ENCODE measurements around the gene WNK2. TPM values are rescaled to one million over a fixed set of nuclear protein-coding genes. Genes with fewer than 3 reads are reported as not detected.

The WNK2 gene
- polyA plus RNA-seq, 1 experiment = not detected

DNA sequence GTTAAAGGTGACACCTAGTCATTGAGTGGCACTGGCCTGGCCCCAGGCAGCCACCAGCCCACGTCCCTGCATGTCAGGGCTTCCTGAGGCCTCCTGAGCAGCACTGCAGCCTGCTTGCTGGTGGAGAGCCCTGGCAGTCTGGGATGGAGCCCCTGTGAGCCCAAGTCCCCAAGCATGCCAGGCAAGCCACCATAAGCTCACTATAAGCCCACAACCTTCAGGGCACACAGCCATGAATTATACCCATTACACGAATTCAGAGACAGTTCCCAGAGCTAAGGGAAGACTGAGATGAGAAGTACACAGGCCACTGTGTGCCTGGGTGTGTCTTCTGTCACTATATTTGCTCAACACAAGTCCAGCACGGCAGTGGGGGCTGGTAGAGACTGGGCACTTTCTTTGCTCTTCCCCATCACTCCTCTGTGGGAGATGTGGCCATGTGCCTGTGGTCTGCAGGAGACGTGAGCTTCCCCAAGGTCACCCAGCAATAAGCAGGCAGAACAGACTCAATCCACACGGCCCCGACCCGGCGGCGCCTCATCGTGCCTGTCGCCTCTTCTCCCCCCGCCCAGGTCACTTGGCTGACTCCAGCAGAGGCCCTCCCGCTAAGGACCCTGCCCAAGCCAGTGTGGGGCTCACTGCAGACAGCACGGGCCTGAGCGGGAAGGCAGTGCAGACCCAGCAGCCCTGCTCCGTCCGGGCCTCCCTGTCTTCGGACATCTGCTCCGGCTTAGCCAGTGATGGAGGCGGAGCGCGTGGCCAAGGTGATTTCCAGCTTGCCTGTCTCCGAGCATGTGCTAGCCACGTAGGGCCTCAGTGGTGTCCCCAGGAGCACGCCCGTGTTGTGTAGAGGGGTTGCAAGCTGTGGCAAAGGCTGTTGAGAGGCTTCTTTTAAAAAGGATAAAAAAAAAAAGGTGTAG is 114.8 kb downstream of the WNK2 start:
- ChIA-PET POLR2A (no interaction called here), CTCF (interaction anchor here (1.4 kb wide), 1 partner anchor 190 kb away, joined by 3 read pairs; no protein-coding TSS in a partner anchor)
- Histone ChIP-seq H3K27me3 (ENCODE audit: control insufficient read depth, insufficient read depth, low read length) (no peaks in the 10 kb centered on the region; the same call in 1 of the 2 replicates), H3K36me3 (ENCODE audit: control insufficient read depth, insufficient read depth, low read length) (no peaks in the 10 kb centered on the region), H3K4me3 (ENCODE audit: low read depth, low read length) (no peak overlapping the region)
- TF ChIP-seq CTCF (IDR thresholded peaks at IDR 0.05; ENCODE audit: insufficient read depth, low read depth, low read length) = no peak
- no peak for DNase-seq (ENCODE audit: low read depth)

DNA sequence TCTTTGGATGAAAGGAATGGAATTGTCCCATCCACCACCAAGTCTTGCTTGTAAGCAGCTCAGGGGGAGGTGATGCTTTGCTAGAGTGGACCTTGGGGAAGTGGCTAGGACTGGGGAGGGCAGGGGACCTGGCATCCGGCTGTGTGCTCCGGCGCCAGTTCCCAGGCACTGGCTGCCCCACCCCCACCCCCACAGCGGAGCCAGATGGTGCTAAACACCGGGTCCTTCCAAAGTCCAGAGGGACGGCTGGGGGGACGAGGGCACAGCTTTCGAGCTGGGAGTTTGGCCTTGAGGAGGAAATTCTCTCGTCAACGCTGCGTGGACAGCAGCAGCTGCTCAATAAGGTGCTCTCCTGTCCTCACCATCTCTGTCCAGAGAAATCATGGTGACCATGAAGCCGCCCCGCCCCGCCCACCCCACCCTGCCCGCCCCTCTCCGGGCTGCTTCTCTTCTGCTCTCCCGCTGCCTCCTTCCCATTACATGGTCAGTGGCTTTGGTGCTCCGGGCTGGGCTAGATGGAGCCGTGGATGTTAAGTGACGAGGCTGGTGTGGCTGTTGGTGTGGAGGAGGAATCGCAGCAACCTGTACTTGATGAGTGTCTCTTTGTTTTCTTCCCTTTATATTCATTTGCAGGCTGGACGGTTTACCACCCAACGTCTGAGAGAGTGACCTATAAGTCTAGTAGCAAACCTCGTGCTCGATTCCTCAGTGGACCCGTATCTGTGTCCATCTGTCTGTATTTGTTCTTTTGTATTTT is 115.7 kb downstream of the WNK2 start:
- Histone ChIP-seq H3K27me3 (ENCODE audit: control insufficient read depth, insufficient read depth, low read length) (no peaks in the 10 kb centered on the region; the same call in 1 of the 2 replicates), H3K4me3 (ENCODE audit: low read depth, low read length) (no peak overlapping the region), H3K36me3 (ENCODE audit: control insufficient read depth, insufficient read depth, low read length) (no peaks in the 10 kb centered on the region)
- POLR2A ChIA-PET = no interaction called here
- no peak for TF ChIP-seq CTCF (IDR thresholded peaks at IDR 0.05; ENCODE audit: insufficient read depth, low read depth, low read length)
- CTCF ChIA-PET = interaction anchor here (1.4 kb wide), 1 partner anchor 191 kb away, joined by 3 read pairs; no protein-coding TSS in a partner anchor
- DNase-seq (ENCODE audit: low read depth) = no peak

- CTCF ChIA-PET = no interaction called here
- no peaks in the 10 kb centered on the region for H3K36me3 ChIP-seq (ENCODE audit: control insufficient read depth, insufficient read depth, low read length)
- POLR2A ChIA-PET = no interaction called here
- H3K27me3 ChIP-seq (ENCODE audit: control insufficient read depth, insufficient read depth, low read length) = no peaks in the 10 kb centered on the region; the same call in 1 of the 2 replicates
- no peak for TF ChIP-seq CTCF (IDR thresholded peaks at IDR 0.05; ENCODE audit: insufficient read depth, low read depth, low read length)
- no peak for DNase-seq (ENCODE audit: low read depth)
- no peak overlapping the region for H3K4me3 ChIP-seq (ENCODE audit: low read depth, low read length)
Measured at GRCh38 chr9:93300175-93300572, 116.2 kb downstream of the WNK2 start.

- CTCF ChIA-PET = no interaction called here
- DNase-seq (ENCODE audit: low read depth) = no peak
- no peak for TF ChIP-seq CTCF (IDR thresholded peaks at IDR 0.05; ENCODE audit: insufficient read depth, low read depth, low read length)
- Histone ChIP-seq H3K4me3 (ENCODE audit: low read depth, low read length) (no peak overlapping the region), H3K36me3 (ENCODE audit: control insufficient read depth, insufficient read depth, low read length) (no peaks in the 10 kb centered on the region), H3K27me3 (ENCODE audit: control insufficient read depth, insufficient read depth, low read length) (no peaks in the 10 kb centered on the region; the same call in 1 of the 2 replicates)
- POLR2A ChIA-PET = no interaction called here
Measured at GRCh38 chr9:93300585-93301081, 116.7 kb downstream of the WNK2 start.
